HG02623 (cell line): ENCODE data around the gene TUBG2.
"Not testable (repeated sequence)": the region's sequence is repeated elsewhere in the genome, so short reads cannot be mapped to it uniquely, and the experiment has no call there.

Experiments used
- ATAC-seq: cut with Tn5 transposase; IDR thresholded peaks from one replicate; pipeline ENCODE4 v1.9.1; 2021; ENCODE audit warnings: moderate library complexity; ENCODE audit not compliant: unreplicated experiment

Gene TUBG2

GRCh38 chr17:42653179-42654124, 5.6 kb upstream of the TUBG2 start:
- no peak for ATAC-seq

DNA sequence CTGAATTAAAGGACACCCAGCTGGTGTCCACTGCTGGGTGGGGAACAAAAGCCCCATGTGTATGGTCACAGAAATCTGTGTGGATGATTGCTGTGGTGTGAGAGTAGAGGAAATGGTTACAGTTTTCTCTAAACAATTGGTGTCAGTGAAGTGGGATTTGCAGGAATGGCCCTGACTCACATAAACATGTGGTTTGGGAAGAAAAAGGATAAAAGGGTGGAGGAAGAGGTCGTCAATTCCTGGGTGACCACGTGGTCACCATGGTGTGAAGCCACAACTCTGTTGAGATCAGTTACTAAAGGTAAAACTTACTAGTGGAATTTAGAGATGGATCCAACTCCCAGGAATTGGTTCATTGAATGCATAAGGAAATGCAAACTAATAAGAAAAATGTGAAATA, 3.6 kb upstream of the TUBG2 start:
- ATAC-seq = no peak

GRCh38 chr17:42657824-42658588, 1.1 kb upstream of the TUBG2 start:
- no peak for ATAC-seq

DNA sequence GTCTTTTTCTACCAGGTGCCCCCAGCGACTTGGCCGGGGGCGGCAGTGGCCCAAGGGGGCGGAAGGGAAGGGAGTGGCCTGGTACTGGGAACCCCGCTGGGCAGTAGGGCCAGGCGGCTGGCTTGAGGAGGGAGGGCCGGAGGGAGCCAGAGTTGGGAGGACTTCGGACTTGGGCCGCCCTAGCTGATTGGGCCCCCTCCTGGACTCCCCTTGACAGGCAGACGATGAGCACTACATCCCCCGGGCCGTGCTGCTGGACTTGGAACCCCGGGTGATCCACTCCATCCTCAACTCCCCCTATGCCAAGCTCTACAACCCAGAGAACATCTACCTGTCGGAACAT, 819 bp downstream of the TUBG2 start:
- ATAC-seq = not testable (repeated sequence)

DNA sequence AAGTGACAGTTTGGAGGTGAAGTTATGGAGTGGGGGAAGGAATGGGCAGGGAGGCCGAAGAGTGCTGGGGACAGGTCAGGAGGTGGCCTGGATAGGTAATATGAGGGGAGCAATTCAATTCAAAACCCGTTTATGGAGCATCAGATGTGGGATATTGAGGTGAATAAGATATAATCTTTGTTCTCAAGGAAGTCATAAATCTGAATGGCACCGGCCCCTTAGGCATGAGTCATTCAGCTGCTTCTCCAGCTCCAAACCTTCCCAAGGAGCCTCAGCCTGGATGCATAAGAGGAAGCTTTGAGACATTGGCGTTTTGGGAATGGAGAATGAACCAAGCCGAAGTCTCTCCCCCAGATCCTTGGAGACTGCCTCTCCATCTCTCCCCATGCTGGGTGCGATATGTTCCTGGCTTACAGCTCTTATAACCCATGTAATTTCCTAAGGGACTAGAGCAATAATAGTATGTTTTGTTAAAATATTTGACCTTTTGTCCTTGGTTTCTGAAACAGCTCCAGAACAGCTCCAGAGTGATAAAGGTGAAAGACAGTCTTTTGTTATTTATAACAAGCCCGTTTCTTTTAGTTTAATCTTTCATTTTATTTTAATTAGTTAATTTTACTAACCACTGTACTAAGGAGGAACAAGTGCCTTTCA, 1.7 kb downstream of the TUBG2 start:
- ATAC-seq = no peak

- ATAC-seq = no peak
Observed at GRCh38 chr17:42665581-42666001, 6.5 kb downstream of the TUBG2 start.

- ATAC-seq = not testable (repeated sequence)
Observed at GRCh38 chr17:42666126-42666525, 7.0 kb downstream of the TUBG2 start.

DNA sequence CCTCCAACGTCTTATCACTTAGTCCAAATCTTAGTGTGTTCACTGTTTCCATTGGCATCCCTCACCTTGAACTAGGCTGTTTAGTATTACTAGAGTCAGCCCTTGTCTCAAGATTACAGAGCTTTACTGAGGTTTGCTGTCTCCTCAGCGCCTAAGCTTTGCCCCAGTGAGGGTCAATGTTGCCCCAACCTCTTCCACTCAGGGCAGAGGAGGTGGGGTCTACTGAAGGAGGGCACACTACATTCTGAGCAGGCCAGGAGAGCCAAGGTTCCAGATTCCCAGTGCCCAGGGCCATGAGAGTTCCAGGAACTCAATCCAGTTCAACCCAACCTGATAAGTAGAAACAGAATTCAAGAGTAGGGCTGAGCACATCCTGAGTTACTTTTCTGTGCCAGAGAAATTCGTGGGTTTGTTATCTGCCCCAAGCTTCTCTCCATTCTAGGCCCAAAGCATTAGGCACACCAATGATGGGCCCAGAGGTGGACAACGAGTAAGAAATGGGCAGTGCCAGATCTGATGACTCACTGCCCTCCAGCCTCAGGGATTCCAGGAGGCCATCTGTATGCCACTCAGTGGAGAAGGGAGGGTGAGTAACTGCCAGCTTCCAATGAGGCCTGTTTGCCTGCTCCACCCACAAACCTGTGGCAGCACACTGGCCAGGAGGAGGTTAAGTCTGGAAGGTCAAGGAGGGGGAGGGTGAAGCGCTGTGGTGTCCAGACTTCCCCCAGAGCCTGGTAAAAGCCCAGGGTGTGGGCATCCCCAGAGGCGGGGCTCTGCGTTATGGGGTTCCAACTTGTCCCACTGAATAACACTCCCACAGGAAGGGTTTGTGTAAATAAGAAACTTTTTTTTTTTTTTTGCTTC, 8.2 kb downstream of the TUBG2 start:
- ATAC-seq = no peak

DNA sequence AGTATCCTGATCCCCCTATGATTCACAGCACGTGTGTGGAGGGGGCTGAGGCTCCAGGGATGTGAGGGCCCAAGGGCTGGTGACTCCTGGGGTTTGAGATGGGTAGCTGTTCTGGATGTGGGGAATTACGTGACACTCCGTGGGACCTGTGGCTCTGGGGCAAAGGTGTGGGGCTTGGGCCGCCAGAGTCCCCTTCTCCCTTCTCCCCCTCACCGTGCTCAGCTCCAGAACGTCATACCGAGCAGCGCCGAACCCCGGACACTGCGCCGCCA, 10.6 kb downstream of the TUBG2 start:
- ATAC-seq = no peak

DNA sequence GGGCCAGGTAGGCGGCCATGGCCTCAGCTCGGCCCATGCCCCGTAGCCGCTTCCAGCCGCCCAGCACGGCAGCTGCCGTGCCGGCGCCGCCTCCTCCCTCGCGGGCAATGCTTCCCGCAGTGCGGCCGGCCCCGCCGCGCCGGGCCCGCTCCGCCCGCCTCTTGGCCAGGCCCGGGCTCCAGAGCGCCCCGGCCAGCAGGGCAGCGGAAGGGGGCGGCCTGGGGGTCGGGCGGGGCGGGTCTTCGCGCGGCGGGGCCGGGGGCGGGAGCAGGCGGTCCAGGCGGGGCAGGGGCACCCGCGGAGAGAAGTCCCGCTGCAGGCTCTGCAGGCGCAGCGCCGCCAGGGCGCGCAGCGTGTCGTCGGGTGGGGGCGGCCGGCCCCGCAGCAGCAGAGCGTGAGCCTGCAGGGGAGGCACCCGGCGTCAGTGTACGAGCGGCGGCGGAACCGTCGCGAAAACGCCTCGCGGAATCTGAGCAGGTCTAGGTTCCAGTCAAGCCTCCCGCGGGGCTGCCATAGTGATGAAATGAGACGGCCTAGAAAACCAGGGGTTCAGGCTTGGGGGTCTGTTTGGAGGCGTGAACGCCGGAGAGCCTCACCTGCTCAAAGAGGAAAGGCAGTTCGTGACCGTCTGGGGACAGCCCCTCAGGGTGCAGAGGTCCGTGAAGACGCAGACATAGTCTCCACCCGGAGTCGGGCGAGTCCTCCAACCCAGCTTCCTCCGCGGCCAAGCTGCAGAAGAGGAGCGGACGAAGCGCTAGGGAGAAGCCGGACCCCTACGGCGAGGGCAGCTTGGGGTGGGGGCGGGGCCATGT, 11.1 kb downstream of the TUBG2 start:
- ATAC-seq = no peak

GRCh38 chr17:42670789-42671657, 11.9 kb downstream of the TUBG2 start:
- ATAC-seq = no peak

GRCh38 chr17:42672038-42672437, 13.0 kb downstream of the TUBG2 start:
- ATAC-seq = no peak

DNA sequence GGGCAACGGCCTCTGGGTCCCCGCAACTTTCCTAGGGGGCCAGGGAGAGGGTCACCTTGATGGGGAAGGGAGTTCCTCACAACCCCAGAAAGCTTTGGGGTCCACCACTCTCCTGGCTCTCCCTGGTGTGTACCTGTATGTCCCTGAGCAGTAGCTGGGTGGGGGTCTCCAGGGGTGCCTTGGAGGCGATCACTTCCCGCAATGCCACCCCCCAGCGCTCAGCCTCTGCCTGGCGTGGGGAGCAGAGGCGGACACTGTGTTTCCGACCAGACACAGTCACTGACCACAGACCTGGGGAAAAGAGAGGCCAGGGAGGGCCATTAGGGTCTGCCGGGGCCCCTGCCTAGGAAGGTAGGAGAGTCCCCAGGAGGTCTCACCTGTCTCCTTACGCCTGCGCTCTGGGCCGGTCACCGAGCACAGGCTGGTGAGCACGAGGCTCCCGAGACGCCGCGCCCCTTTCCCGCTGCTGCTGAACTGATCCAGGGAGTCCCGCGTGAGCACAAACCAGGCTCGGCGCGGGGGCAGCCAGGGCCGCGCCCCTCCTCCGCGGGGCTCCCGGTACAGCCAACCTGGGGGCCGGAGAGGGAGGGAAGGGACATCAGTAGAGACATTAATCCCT, 14.3 kb downstream of the TUBG2 start:
- no peak for ATAC-seq

DNA sequence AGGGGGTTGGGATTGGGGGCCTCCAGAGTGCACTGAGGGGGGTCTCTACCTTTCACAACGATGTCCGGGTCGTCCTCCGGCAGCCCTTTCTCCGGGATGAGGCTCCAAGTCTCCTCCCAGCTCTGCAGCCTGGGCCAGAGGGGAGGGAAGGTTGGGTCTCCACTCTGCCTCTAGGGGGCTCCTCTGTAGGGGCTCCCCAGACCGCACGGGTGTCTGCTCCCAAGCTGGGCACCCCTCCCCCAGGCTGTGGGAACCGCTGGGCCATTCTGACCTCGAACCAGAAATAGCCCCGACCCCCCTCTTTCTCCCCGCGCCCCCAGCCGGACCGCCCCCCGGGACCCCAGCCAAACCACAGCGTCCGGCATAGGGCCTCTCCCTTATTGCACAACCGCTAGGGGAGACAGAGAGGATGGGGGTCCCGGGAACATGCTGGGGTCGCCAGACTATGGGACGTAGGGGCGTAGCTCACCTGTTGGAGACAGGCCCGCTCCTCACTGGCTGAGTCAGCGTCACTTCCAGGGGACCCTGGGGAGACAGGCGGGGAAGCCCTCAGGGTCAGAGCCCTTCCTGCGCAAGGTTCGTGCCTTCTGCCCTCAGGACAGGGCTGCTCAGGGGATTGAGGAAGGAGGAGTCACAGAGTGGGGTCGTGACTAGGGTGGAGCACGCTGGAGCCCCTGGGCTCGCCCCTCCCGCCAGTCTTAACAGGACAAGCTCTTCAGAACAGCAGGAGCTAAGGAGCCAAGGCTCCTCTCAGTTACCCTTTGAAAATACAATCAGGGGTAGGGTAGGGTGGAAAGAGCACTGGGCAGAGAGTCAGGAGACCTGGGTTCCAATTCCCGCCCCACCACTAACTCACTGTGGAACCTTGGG, 15.0 kb downstream of the TUBG2 start:
- no peak for ATAC-seq

DNA sequence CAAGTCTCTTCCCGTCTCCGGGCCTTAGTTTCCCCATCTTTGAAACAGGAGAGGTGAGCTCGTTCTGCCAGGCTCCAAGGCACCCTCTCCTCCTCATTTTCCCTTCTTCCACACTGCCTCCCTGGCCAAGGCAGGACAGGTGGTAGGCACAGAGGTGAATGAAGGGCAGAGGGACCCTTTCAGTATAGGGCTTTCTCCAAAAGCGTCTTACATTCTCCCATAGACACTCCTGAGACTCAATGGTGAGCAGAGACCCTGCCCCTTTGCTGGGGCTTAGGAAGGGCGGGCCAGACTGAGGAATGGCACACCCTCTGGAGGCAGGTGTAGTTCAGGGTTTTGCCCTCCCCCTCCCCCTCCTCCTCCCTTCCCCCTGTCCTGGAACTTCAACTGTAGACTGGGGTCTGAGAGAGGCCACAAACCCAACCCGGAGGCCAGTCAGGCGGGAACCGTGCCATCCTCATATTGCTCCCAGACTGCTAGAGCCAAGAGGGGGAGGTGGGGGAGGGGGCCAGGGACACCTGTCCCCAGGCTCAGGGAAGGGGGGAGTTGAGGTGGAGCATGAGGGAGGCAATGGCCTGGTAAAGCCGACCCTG, 15.8 kb downstream of the TUBG2 start:
- no peak for ATAC-seq

GRCh38 chr17:42675348-42675964, 16.4 kb downstream of the TUBG2 start:
- no peak for ATAC-seq

DNA sequence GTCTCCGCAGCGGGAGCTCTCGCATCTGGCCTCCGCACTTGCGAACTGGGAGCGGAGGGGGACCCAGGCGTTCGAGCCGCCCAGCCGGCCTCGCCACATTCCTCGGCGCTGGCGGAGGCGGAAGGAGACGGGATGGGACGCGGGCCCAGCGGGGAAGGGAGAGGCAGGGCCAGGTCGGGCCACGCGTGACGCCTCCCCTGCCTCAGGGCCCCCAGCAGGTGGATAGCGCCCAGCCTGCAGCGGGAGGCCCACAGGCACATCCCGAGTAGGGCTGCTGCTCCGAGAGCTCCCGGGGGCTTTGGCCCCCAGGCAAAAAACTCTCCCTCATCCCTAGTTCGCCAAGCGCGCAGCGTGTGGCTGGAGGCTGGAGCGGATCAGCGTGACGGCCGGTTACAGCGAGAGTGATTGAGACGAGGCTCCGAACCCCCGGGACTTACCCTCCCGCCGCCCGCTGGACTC, 16.9 kb downstream of the TUBG2 start:
- ATAC-seq = no peak
